ENCODE results near the gene TMEM209.
"Not testable (repeated sequence)": the region's sequence is repeated elsewhere in the genome, so short reads cannot be mapped to it uniquely, and the experiment has no call there.

Gene TMEM209

GRCh38 chr7:130195396-130195795 lies 9.8 kb downstream of the TMEM209 start:
- no peak for TF ChIP-seq CTCF (conservative IDR thresholded peaks at IDR 0.05)
- no peak overlapping the region for H3K27ac ChIP-seq

- no peak overlapping the region for H3K27ac ChIP-seq
- no peak for TF ChIP-seq CTCF (conservative IDR thresholded peaks at IDR 0.05)
Observed at GRCh38 chr7:130191791-130192190, 13.4 kb downstream of the TMEM209 start.

GRCh38 chr7:130189343-130189742 lies 15.9 kb downstream of the TMEM209 start:
- H3K27ac ChIP-seq = no peak overlapping the region
- TF ChIP-seq CTCF (conservative IDR thresholded peaks at IDR 0.05) = no peak

GRCh38 chr7:130187360-130187759 lies 17.8 kb downstream of the TMEM209 start:
- TF ChIP-seq CTCF (conservative IDR thresholded peaks at IDR 0.05) = no peak
- H3K27ac ChIP-seq = no peak overlapping the region

GRCh38 chr7:130184349-130184748 lies 20.9 kb downstream of the TMEM209 start:
- not testable (repeated sequence) for H3K27ac ChIP-seq

GRCh38 chr7:130182990-130183389 lies 22.2 kb downstream of the TMEM209 start:
- no peak overlapping the region for H3K27ac ChIP-seq

GRCh38 chr7:130181263-130181605 lies 24.0 kb downstream of the TMEM209 start:
- no peak for TF ChIP-seq CTCF (conservative IDR thresholded peaks at IDR 0.05)
- H3K27ac ChIP-seq = no peak overlapping the region

More at GRCh38 chr7:130182990-130183389, 22.2 kb downstream of the TMEM209 start:
- no peak for TF ChIP-seq CTCF (conservative IDR thresholded peaks at IDR 0.05)

GRCh38 chr7:130180571-130181262 lies 24.5 kb downstream of the TMEM209 start:
- TF ChIP-seq CTCF (conservative IDR thresholded peaks at IDR 0.05) = no peak
- no peak overlapping the region for H3K27ac ChIP-seq
